ENCODE measurements around the gene CA7.

CA7 gene

DNA sequence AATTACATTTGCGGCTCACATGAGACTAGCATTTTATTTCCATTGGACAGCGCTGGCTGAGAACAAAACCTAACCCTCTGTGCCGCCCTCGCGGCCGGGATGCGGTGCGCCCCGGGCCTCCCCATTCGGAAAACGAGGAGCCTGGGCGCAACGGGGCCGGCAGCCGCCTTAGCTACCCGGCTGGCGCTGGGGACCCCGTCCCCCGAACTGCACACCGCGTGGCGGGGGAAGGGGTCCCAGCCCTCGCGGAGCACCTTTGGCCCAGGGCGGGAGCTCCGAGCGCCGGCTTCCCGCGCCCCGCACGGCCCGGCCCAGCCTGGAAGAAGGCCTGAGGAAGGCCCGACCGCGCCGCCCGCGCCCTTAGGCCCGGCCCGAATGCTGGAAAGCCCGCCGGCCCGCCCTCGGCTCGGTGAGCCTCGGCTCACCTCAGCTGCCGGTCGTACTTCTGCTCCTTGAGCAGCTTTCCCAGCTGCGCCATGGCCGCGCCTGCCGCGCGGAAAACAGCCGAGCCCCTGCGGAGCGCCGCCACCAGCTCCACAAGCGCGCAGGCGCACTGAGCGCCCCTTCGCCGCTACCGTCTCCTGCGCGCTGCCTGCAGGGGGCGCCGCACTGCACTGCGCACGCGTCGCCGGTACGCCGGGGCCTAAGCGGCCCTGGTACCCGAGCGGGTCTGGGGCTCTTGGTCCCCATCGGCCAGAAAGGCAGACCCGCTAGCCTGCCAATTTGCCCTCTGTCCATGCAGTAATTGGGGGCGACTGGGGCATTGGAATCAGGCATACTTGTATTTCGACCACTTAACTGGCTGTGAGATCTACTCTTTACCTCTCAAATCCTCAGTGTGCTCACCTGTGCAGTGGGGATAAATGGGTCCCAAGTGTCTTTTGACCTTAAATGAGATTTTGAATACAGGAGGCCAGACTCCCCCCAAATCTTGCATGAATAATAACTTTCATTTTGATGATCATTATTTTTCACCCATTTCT, 13.5 kb upstream of the CA7 start, which contains the start of gene NAE1:
TSS of gene NAE1 (minus strand) at position 555 of the 983 bp plus-strand sequence. CDS start at position 478, 77 bp downstream.
- Histone ChIP-seq H4K20me1 (ENCODE audit: insufficient read depth, low read length) (peaks cover 28% of the 10 kb centered on the region), H3K4me1 (ENCODE audit: insufficient read depth, low read length) (peaks cover 42% of the 10 kb centered on the region), H3K27me3 (ENCODE audit: insufficient read depth, low read length, poor library complexity) (no peaks in the 10 kb centered on the region), H3K27ac (ENCODE audit: low read length) (peak within 1 kb of the TSS; percentile 89), H3K9ac (ENCODE audit: low read depth, low read length) (peak within 1 kb of the TSS; percentile 95), H2AFZ (ENCODE audit: low read depth, low read length) (peak within 1 kb of the TSS; percentile 87), H3K9me3 (ENCODE audit: insufficient read depth, low read length, severe bottlenecking) (no peaks in the 10 kb centered on the region), H3K79me2 (ENCODE audit: insufficient read depth, low read length) (peaks cover 51% of the 10 kb centered on the region), H3K4me2 (ENCODE audit: insufficient read depth, low read length) (peak within 1 kb of the TSS; percentile 69), H3K36me3 (ENCODE audit: insufficient read depth, low read length) (peaks cover 36% of the 10 kb centered on the region), H3K4me3 (ENCODE audit: low read depth in 1 of 2, low read length in 2 of 2) (peak within 1 kb of the TSS; percentile 85 to 87)
- ATAC-seq (ENCODE audit: insufficient read depth, low read depth): peak; percentile 89
- TF ChIP-seq EZH2 (IDR thresholded peaks at IDR 0.05; ENCODE audit: borderline replicate concordance, low read depth, low read length, severe bottlenecking): no peak
- TF ChIP-seq, protein P1, sequence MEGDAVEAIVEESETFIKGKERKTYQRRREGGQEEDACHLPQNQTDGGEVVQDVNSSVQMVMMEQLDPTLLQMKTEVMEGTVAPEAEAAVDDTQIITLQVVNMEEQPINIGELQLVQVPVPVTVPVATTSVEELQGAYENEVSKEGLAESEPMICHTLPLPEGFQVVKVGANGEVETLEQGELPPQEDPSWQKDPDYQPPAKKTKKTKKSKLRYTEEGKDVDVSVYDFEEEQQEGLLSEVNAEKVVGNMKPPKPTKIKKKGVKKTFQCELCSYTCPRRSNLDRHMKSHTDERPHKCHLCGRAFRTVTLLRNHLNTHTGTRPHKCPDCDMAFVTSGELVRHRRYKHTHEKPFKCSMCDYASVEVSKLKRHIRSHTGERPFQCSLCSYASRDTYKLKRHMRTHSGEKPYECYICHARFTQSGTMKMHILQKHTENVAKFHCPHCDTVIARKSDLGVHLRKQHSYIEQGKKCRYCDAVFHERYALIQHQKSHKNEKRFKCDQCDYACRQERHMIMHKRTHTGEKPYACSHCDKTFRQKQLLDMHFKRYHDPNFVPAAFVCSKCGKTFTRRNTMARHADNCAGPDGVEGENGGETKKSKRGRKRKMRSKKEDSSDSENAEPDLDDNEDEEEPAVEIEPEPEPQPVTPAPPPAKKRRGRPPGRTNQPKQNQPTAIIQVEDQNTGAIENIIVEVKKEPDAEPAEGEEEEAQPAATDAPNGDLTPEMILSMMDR (IDR thresholded peaks at IDR 0.05; ENCODE audit: borderline replicate concordance, extremely low read depth, low read length, poor library complexity, severe bottlenecking): peak; percentile 98
- peak; percentile 89 for DNase-seq

DNA sequence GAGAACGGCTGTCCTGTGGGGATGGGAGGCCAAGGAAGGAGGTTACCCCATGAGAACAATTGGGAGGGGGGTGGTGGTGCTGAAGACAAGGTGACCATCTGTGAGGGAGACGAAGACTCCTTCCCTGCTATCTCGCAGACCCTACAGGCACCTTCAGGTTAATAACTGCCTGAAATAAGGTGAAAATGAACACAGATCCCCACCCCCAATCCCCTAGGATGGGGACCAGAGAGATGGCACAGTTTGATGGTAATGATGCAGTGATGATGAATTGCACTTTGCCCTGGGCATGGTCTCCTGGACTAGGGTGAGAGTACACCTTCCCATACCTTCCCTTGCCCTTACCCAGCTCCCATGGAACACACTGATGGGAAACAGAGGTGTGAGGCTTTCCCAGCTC, 12.0 kb upstream of the CA7 start:
- ATAC-seq (ENCODE audit: insufficient read depth, low read depth) (no peak), DNase-seq (no peak)
- Histone ChIP-seq H2AFZ (ENCODE audit: low read depth, low read length) (peak overlapping the region; percentile 87), H3K27ac (ENCODE audit: low read length) (no peak overlapping the region), H3K9ac (ENCODE audit: low read depth, low read length) (no peak overlapping the region), H3K4me2 (ENCODE audit: insufficient read depth, low read length) (no peak overlapping the region), H3K36me3 (ENCODE audit: insufficient read depth, low read length) (peaks cover 21% of the 10 kb centered on the region), H3K9me3 (ENCODE audit: insufficient read depth, low read length, severe bottlenecking) (no peaks in the 10 kb centered on the region), H4K20me1 (ENCODE audit: insufficient read depth, low read length) (peaks cover 21% of the 10 kb centered on the region), H3K4me1 (ENCODE audit: insufficient read depth, low read length) (peaks cover 33% of the 10 kb centered on the region), H3K79me2 (ENCODE audit: insufficient read depth, low read length) (peaks cover 36% of the 10 kb centered on the region), H3K27me3 (ENCODE audit: insufficient read depth, low read length, poor library complexity) (no peaks in the 10 kb centered on the region), H3K4me3 (ENCODE audit: low read depth in 1 of 2, low read length in 2 of 2) (no peak overlapping the region)
- TF ChIP-seq, protein P1 (IDR thresholded peaks at IDR 0.05; ENCODE audit: borderline replicate concordance, extremely low read depth, low read length, poor library complexity, severe bottlenecking): no peak
- no peak for TF ChIP-seq EZH2 (IDR thresholded peaks at IDR 0.05; ENCODE audit: borderline replicate concordance, low read depth, low read length, severe bottlenecking)

DNA sequence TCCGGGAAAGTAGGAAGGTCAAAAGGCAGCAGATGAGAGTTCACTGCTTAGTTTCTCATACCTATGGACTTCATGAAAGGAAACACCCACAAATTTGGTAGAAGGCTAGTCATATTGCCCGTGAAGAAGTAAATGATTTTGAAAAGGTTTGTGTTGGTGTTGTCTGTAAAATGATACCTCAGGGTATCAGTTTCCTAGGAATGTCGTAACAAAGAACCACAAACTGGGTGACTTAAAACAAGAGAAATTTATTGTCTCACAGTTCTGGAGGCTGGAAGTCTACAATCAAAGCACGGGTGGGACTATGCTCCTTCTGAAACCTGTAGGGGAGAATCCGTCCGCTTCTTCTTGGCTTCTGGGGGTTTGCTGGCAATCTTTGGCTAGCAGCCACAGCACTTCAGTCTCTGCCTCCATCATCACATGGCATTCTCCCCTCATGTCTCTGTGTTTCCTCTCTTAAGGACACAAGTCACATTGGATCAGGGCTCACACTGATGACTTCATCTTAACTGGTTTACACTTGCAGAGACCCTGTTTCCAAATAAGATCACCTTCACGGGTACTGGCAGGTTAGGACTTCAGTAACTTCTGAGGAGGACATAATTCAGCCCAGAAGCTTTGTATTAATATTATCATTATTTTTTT, 11.4 kb upstream of the CA7 start:
- Histone ChIP-seq H3K27ac (ENCODE audit: low read length) (no peak overlapping the region), H2AFZ (ENCODE audit: low read depth, low read length) (no peak overlapping the region), H3K9ac (ENCODE audit: low read depth, low read length) (no peak overlapping the region), H4K20me1 (ENCODE audit: insufficient read depth, low read length) (peaks cover 18% of the 10 kb centered on the region), H3K4me3 (ENCODE audit: low read depth in 1 of 2, low read length in 2 of 2) (no peak overlapping the region), H3K4me2 (ENCODE audit: insufficient read depth, low read length) (no peak overlapping the region), H3K36me3 (ENCODE audit: insufficient read depth, low read length) (peaks cover 17% of the 10 kb centered on the region), H3K4me1 (ENCODE audit: insufficient read depth, low read length) (peaks cover 29% of the 10 kb centered on the region), H3K27me3 (ENCODE audit: insufficient read depth, low read length, poor library complexity) (no peaks in the 10 kb centered on the region), H3K9me3 (ENCODE audit: insufficient read depth, low read length, severe bottlenecking) (no peaks in the 10 kb centered on the region), H3K79me2 (ENCODE audit: insufficient read depth, low read length) (peaks cover 30% of the 10 kb centered on the region)
- no peak for ATAC-seq (ENCODE audit: insufficient read depth, low read depth)
- no peak for DNase-seq
- TF ChIP-seq EZH2 (IDR thresholded peaks at IDR 0.05; ENCODE audit: borderline replicate concordance, low read depth, low read length, severe bottlenecking): no peak
- TF ChIP-seq, protein P1 (IDR thresholded peaks at IDR 0.05; ENCODE audit: borderline replicate concordance, extremely low read depth, low read length, poor library complexity, severe bottlenecking): no peak

Measured in DND-41 (cell line).